HG03571 (cell line): ENCODE measurements around the gene HOXA10.

Experiments used
- ATAC-seq: cut with Tn5 transposase; IDR thresholded peaks from one replicate; pipeline ENCODE4 v1.9.1; 2021; ENCODE audit not compliant: unreplicated experiment

Gene HOXA10

GRCh38 chr7:27180431-27181420 lies 6.6 kb upstream of the HOXA10 start:
- ATAC-seq = no peak

- no peak for ATAC-seq
These were observed 5.6 kb upstream of the HOXA10 start for GRCh38 chr7:27179503-27180430.

GRCh38 chr7:27179030-27179429 lies 4.9 kb upstream of the HOXA10 start:
- no peak for ATAC-seq

- ATAC-seq = no peak
These were observed 4.2 kb upstream of the HOXA10 start for GRCh38 chr7:27178366-27178765.

- no peak for ATAC-seq
These were observed 3.7 kb upstream of the HOXA10 start for GRCh38 chr7:27177795-27178320.

GRCh38 chr7:27176962-27177794 lies 3.1 kb upstream of the HOXA10 start:
- ATAC-seq = no peak

GRCh38 chr7:27176524-27176845 lies 2.4 kb upstream of the HOXA10 start:
- no peak for ATAC-seq

GRCh38 chr7:27175626-27176523 lies 1.8 kb upstream of the HOXA10 start:
- ATAC-seq = no peak

GRCh38 chr7:27174874-27175625 lies 930 bp upstream of the HOXA10 start:
- ATAC-seq = no peak

GRCh38 chr7:27173511-27173955 lies 587 bp downstream of the HOXA10 start:
- ATAC-seq = no peak

GRCh38 chr7:27172823-27173510 lies 1.2 kb downstream of the HOXA10 start:
- no peak for ATAC-seq

- no peak for ATAC-seq
These were observed 1.8 kb downstream of the HOXA10 start for GRCh38 chr7:27172315-27172774.

- no peak for ATAC-seq
These were observed 2.3 kb downstream of the HOXA10 start for GRCh38 chr7:27171637-27172314.

- ATAC-seq = no peak
These were observed 2.8 kb downstream of the HOXA10 start for GRCh38 chr7:27171325-27171636.

GRCh38 chr7:27170426-27171324 lies 3.4 kb downstream of the HOXA10 start:
- ATAC-seq = no peak

- ATAC-seq = no peak
These were observed 4.3 kb downstream of the HOXA10 start for GRCh38 chr7:27169658-27170425.
